Psoas muscle (tissue), 8 donors: ENCODE measurements around the gene KAT8. TPM values are rescaled to one million over a fixed set of nuclear protein-coding genes. Genes with fewer than 3 reads are reported as not detected.

ENCODE experiments used
- ATAC-seq, 4 donors: fragments of 200-7000 bp; cut with Tn5 transposase; one replicate each; pipeline ENCODE4 v1.9.1; 2020; ENCODE audit warnings: moderate library complexity in 3 of 4, mild to moderate bottlenecking in 2 of 4
- DNase-seq, 2 donors: peaks; one replicate each; pipeline ENCODE4 v3.0.0-alpha.2; 2020
- H3K27ac ChIP-seq: fragments of 200-600 bp; one replicate; pipeline ENCODE4 v1.8.0; 2022
- H3K27me3 ChIP-seq, 3 donors: fragments of 200-600 bp in 1 of 3; one replicate each; pipeline versions ENCODE4 v1.6.1 to v1.8.0; 2013 to 2022; ENCODE audit warnings: low read length in 2 of 3, mild to moderate bottlenecking in 2 of 3, moderate library complexity in 1 of 3; ENCODE audit not compliant: insufficient read depth in 3 of 3
- H3K36me3 ChIP-seq, 2 donors: fragments of 200-600 bp in 1 of 2; one replicate each; pipeline versions ENCODE4 v1.6.1 to v1.8.0; 2013 to 2022; ENCODE audit warnings: low read depth in 1 of 2, mild to moderate bottlenecking in 1 of 2, moderate library complexity in 1 of 2; ENCODE audit not compliant: insufficient read depth in 1 of 2
- H3K4me1 ChIP-seq: fragments of 200-600 bp; one replicate; pipeline ENCODE4 v1.8.0; 2022
- H3K4me3 ChIP-seq: fragments of 200-600 bp; one replicate; pipeline ENCODE4 v1.8.0; 2022; ENCODE audit warnings: mild to moderate bottlenecking
- H3K9me3 ChIP-seq: fragments of 200-600 bp; one replicate; pipeline ENCODE4 v1.8.0; 2022
- WGBS, 3 donors: extraction: QIAGEN DNeasy Blood & Tissue Kit; methylation state at CpG; one replicate each; pipeline versions ENCODE4 v1.1.6 to v1.1.7; 2013; 5-methylcytosine and 5-hydroxymethylcytosine counted together
- intact Hi-C, 2 donors: fragments of 100-400 bp; cut with DNase I; formaldehyde crosslinking; loops; one replicate each; pipeline versions ENCODE4 v1.11.0 to v1.14.2; 2022
- polyA plus RNA-seq, 3 donors: library from polyadenylated mRNA; stranded (reverse); fragments of 200-250 nt; gene quantifications; one replicate each; pipeline ENCODE4 v1.2.3, GENCODE V29; 2013
- total RNA-seq, 4 donors: library from RNA; stranded (reverse); fragmentation: NEBNext Ultra II Directional in 2 of 4; extraction: Animal tissue kit (Norgen Biotek cat#: 25700) in 2 of 4; gene quantifications; one replicate each; pipeline versions ENCODE4 v1.2.1 to v1.2.4, GENCODE V29; 2021 to 2023
- TF ChIP-seq, protein P1 (sequence below): fragments of 200-600 bp; IDR thresholded peaks from one replicate; pipeline ENCODE4 v1.8.0; 2022; ENCODE audit warnings: antibody characterized with exemption
- donor health status: healthy with polysubstance abuse.
- donor health status: DM: no; HTN: no; CAD: no; lungs with moderate emphysema.
- donor health status: Bipolar disorder and iron deficiency.
- donor health status: healthy.
- donor health status: DM: yes; HTN: yes; CAD: no.
- donor health status: DM: no; HTN: no; CAD: no.
- donor health status: DM: no; HTN: no; CAD: no.
- donor health status: DM: yes; HTN: yes; CAD: no.

Gene KAT8
- total and polyA plus RNA-seq, 7 donors: 36.1 to 75.4 (median 52.7) TPM

DNA sequence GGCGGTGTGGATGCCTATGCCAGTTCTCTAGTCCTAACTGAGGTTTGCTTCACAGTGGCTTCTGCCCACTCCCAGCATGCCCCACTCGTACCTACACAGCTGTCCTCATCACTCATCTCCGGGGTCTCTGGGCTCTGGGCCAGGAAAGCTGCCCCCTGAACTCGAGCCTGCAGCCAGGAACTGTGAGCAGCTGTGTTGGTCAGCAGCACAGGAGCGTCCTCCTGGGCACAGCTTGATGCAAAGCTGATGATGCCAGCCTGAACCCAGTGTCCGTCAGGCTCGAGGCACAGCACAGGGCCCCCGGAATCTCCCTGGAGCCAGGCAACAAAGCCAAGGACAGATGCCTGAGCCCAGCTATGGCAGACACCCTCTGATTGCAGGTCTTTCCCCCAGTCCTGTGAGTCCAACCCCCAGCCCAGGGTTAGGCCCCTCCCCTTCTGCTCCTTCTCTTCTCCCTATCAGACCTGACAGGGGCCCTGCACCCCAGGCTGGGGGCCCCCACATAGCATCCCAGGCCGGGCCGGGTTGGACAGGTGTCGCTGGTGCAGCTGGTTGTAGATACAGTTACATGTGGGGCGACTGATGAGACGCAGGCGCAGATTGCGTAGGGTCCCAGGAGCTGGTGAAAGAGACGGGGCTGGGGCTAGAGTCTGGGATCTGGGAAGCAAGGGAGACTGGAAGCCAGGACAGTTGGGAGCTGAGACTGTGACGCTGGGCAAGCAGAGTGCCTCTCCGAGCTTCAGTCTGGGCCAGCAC lies 31.4 kb upstream of the KAT8 start:
- 56% methylated on average over 18 of the region's 18 CpGs for WGBS, 3 donors
- Histone ChIP-seq H3K4me3 (no peak overlapping the region), H3K4me1 (peaks cover 7% of the 10 kb centered on the region), H3K36me3 (peaks cover 0 to 81% of the 10 kb centered on the region in 2 donors), H3K27me3 (no peaks in the 10 kb centered on the region), H3K27ac (no peak overlapping the region), H3K9me3 (no peaks in the 10 kb centered on the region)
- DNase-seq (peak in 1 of 2 donors; percentile 48), ATAC-seq (no peak)
- intact Hi-C loops: no loop called here
- TF ChIP-seq, protein P1, sequence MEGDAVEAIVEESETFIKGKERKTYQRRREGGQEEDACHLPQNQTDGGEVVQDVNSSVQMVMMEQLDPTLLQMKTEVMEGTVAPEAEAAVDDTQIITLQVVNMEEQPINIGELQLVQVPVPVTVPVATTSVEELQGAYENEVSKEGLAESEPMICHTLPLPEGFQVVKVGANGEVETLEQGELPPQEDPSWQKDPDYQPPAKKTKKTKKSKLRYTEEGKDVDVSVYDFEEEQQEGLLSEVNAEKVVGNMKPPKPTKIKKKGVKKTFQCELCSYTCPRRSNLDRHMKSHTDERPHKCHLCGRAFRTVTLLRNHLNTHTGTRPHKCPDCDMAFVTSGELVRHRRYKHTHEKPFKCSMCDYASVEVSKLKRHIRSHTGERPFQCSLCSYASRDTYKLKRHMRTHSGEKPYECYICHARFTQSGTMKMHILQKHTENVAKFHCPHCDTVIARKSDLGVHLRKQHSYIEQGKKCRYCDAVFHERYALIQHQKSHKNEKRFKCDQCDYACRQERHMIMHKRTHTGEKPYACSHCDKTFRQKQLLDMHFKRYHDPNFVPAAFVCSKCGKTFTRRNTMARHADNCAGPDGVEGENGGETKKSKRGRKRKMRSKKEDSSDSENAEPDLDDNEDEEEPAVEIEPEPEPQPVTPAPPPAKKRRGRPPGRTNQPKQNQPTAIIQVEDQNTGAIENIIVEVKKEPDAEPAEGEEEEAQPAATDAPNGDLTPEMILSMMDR: no peak

- no peaks in the 10 kb centered on the region for H3K27me3 ChIP-seq
- peaks cover 7% of the 10 kb centered on the region for H3K4me1 ChIP-seq
- 64 to 76% (median 66%) methylated on average over 3 to 6 of the region's 6 CpGs for WGBS, 3 donors
- peaks cover 0 to 78% of the 10 kb centered on the region in 2 donors for H3K36me3 ChIP-seq
- H3K4me3 ChIP-seq: no peak overlapping the region
- no peak overlapping the region for H3K27ac ChIP-seq
- peak in 1 of 2 donors; percentile 28 for DNase-seq
- TF ChIP-seq, protein P1: no peak
- no peaks in the 10 kb centered on the region for H3K9me3 ChIP-seq
- no peak for ATAC-seq
- intact Hi-C loops: no loop called here
Observed at GRCh38 chr16:31086629-31086906, 30.9 kb upstream of the KAT8 start.

DNA sequence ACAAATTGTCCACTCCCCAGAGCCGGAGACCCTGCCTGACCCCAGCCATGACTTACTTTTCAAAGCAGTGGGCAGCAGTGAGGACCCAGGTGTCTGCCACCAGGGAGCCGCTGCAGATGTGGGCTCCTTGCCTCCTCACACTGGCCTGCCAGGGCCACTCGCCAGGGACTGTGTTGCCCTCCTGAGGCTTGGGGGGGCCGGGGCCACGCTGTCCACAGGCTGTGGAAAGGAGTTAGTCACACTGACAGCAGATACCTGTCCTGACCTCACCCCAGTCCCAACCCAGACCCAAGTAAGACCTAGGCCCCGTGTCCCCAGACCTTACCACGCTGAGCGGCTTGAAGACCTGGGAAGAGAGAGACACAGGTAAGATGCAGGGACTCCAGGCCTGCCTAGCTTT lies 30.0 kb upstream of the KAT8 start:
- H3K9me3 ChIP-seq: no peaks in the 10 kb centered on the region
- no peak overlapping the region for H3K27ac ChIP-seq
- TF ChIP-seq, protein P1: no peak
- H3K36me3 ChIP-seq: peaks cover 0 to 69% of the 10 kb centered on the region in 2 donors
- intact Hi-C loops: no loop called here
- no peaks in the 10 kb centered on the region for H3K27me3 ChIP-seq
- no peak overlapping the region for H3K4me3 ChIP-seq
- no peaks in the 10 kb centered on the region for H3K4me1 ChIP-seq
- WGBS, 3 donors: 70 to 80% (median 71%) methylated on average over 8 of the region's 8 CpGs
- DNase-seq: peak in 1 of 2 donors; percentile 46
- ATAC-seq: no peak

- intact Hi-C loops: no loop called here
- no peak overlapping the region for H3K27ac ChIP-seq
- 85 to 95% (median 87%) methylated on average over 5 of the region's 5 CpGs for WGBS, 3 donors
- ATAC-seq: no peak
- no peak overlapping the region for H3K4me3 ChIP-seq
- no peaks in the 10 kb centered on the region for H3K4me1 ChIP-seq
- H3K36me3 ChIP-seq: peaks cover 0 to 65% of the 10 kb centered on the region in 2 donors
- TF ChIP-seq, protein P1: no peak
- no peaks in the 10 kb centered on the region for H3K27me3 ChIP-seq
- peak in 1 of 2 donors; percentile 23 for DNase-seq
- no peaks in the 10 kb centered on the region for H3K9me3 ChIP-seq
Observed at GRCh38 chr16:31087971-31088370, 29.5 kb upstream of the KAT8 start.
